ENCODE measurements around the gene ST8SIA1. TPM values are rescaled to one million over a fixed set of nuclear protein-coding genes. Genes with fewer than 3 reads are reported as not detected.

ST8SIA1 gene
- total RNA-seq, 2 experiments from 2014 or later: not detected

DNA sequence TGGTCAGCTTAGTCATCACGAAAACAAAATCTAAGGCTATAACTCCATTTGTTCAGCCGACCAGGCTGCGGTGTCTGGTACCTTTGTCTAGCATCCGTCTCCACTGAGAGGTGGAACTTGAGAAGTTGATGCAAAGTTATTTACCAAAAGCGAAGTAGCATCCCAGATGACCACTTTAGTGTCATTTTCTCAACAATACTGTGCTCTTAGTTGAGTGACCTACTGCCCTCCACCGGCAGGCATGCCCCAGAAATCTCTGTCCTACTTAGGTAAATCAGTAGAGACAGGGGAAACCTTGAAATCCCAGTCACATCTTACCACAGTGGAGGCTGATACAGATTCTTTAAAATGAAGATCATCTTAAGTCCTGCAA lies 1.3 kb upstream of the ST8SIA1 start:
- no peak overlapping the region for H3K4me2 ChIP-seq (ENCODE audit: low read length)
- no peaks in the 10 kb centered on the region for H4K20me1 ChIP-seq (ENCODE audit: insufficient read depth, low read length)
- H3K4me3 ChIP-seq (ENCODE audit: low read depth, low read length, poor library complexity, severe bottlenecking): no peak overlapping the region
- POLR2A ChIA-PET: no interaction called here
- H3K9me2 ChIP-seq (ENCODE audit: insufficient read depth, low read length): no peaks in the 10 kb centered on the region
- TF ChIP-seq, protein P1, sequence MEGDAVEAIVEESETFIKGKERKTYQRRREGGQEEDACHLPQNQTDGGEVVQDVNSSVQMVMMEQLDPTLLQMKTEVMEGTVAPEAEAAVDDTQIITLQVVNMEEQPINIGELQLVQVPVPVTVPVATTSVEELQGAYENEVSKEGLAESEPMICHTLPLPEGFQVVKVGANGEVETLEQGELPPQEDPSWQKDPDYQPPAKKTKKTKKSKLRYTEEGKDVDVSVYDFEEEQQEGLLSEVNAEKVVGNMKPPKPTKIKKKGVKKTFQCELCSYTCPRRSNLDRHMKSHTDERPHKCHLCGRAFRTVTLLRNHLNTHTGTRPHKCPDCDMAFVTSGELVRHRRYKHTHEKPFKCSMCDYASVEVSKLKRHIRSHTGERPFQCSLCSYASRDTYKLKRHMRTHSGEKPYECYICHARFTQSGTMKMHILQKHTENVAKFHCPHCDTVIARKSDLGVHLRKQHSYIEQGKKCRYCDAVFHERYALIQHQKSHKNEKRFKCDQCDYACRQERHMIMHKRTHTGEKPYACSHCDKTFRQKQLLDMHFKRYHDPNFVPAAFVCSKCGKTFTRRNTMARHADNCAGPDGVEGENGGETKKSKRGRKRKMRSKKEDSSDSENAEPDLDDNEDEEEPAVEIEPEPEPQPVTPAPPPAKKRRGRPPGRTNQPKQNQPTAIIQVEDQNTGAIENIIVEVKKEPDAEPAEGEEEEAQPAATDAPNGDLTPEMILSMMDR (conservative IDR thresholded peaks at IDR 0.05; ENCODE audit: low read length): no peak
- no peak for TF ChIP-seq EZH2phosphoT487 (IDR thresholded peaks at IDR 0.05; ENCODE audit: borderline replicate concordance, low read depth, low read length)
- H3K9me3 ChIP-seq (ENCODE audit: low read length): no peaks in the 10 kb centered on the region
- CTCF ChIA-PET (ENCODE audit: unreplicated experiment): no interaction called here
- no peak overlapping the region for H3K27ac ChIP-seq (ENCODE audit: low read depth, low read length, poor library complexity, severe bottlenecking)
- H3K4me1 ChIP-seq (ENCODE audit: insufficient read depth, low read length, poor library complexity, severe bottlenecking): no peaks in the 10 kb centered on the region
- H2AFZ ChIP-seq (ENCODE audit: low read length): no peak overlapping the region
- no peak for DNase-seq (ENCODE audit: low spot score)
- no peaks in the 10 kb centered on the region for H3K79me2 ChIP-seq (ENCODE audit: insufficient read depth, low read depth, low read length)
- no peaks in the 10 kb centered on the region for H3K36me3 ChIP-seq (ENCODE audit: insufficient read depth, low read length)
- intact Hi-C loops (cut with micrococcal nuclease; ENCODE audit: unreplicated experiment): no loop called here
- no TSS peak for BruUV-seq (replicated peaks)

DNA sequence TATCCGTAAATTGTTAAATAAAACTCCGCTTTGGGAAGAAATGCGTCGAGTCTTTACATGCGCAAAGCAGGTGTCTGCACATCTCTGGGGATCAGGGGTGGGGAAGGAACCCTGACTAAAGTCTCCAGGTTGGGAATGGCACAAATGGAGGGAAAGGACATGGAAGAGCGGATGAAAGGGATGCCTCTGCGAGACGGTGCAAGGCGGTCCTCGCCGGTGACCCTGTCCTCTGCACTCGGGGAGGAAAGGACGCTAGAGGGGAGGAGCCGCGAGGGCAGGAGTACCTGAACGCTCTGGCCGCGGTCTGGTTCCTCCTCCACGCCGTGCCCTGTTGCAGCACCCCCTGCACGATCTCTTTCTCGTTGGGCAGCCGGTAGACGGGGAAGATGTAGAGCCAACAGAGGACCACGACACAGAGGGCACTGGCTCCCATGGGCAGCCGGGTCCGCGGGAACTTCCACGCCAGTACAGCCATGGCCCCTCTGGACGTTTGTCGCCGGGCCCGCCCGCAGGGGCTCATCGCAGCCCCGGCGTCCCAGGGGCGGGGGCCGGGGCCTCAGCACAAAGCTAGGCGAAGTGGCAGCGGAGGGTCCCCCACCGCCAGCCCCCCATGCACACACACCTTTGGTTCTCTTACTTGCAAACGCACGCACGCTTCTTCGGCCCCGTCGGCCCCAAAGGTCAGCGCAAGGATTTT lies 646 bp downstream of the ST8SIA1 start:
- Histone ChIP-seq H3K4me3 (ENCODE audit: low read depth, low read length, poor library complexity, severe bottlenecking) (no peak overlapping the region), H3K79me2 (ENCODE audit: insufficient read depth, low read depth, low read length) (no peaks in the 10 kb centered on the region), H3K9me2 (ENCODE audit: insufficient read depth, low read length) (no peaks in the 10 kb centered on the region), H3K9me3 (ENCODE audit: low read length) (no peaks in the 10 kb centered on the region), H3K27ac (ENCODE audit: low read depth, low read length, poor library complexity, severe bottlenecking) (no peak overlapping the region), H4K20me1 (ENCODE audit: insufficient read depth, low read length) (no peaks in the 10 kb centered on the region), H2AFZ (ENCODE audit: low read length) (no peak overlapping the region), H3K36me3 (ENCODE audit: insufficient read depth, low read length) (no peaks in the 10 kb centered on the region), H3K4me2 (ENCODE audit: low read length) (no peak overlapping the region), H3K4me1 (ENCODE audit: insufficient read depth, low read length, poor library complexity, severe bottlenecking) (no peaks in the 10 kb centered on the region)
- intact Hi-C loops (cut with micrococcal nuclease; ENCODE audit: unreplicated experiment): no loop called here
- DNase-seq (ENCODE audit: low spot score): no peak
- POLR2A ChIA-PET: no interaction called here
- CTCF ChIA-PET (ENCODE audit: unreplicated experiment): no interaction called here
- BruUV-seq (replicated peaks): no TSS peak
- no peak for TF ChIP-seq EZH2phosphoT487 (IDR thresholded peaks at IDR 0.05; ENCODE audit: borderline replicate concordance, low read depth, low read length)
- TF ChIP-seq, protein P1 (conservative IDR thresholded peaks at IDR 0.05; ENCODE audit: low read length): no peak

GRCh38 chr12:22333186-22333712 lies 1.3 kb downstream of the ST8SIA1 start:
- H3K4me2 ChIP-seq (ENCODE audit: low read length): no peak overlapping the region
- no peaks in the 10 kb centered on the region for H4K20me1 ChIP-seq (ENCODE audit: insufficient read depth, low read length)
- no peak overlapping the region for H2AFZ ChIP-seq (ENCODE audit: low read length)
- POLR2A ChIA-PET: no interaction called here
- no peaks in the 10 kb centered on the region for H3K9me3 ChIP-seq (ENCODE audit: low read length)
- no peaks in the 10 kb centered on the region for H3K9me2 ChIP-seq (ENCODE audit: insufficient read depth, low read length)
- no peaks in the 10 kb centered on the region for H3K4me1 ChIP-seq (ENCODE audit: insufficient read depth, low read length, poor library complexity, severe bottlenecking)
- DNase-seq (ENCODE audit: low spot score): no peak
- intact Hi-C loops (cut with micrococcal nuclease; ENCODE audit: unreplicated experiment): no loop called here
- CTCF ChIA-PET (ENCODE audit: unreplicated experiment): no interaction called here
- BruUV-seq (replicated peaks): no TSS peak
- no peak overlapping the region for H3K27ac ChIP-seq (ENCODE audit: low read depth, low read length, poor library complexity, severe bottlenecking)
- TF ChIP-seq, protein P1 (conservative IDR thresholded peaks at IDR 0.05; ENCODE audit: low read length): no peak
- TF ChIP-seq EZH2phosphoT487 (IDR thresholded peaks at IDR 0.05; ENCODE audit: borderline replicate concordance, low read depth, low read length): no peak
- H3K79me2 ChIP-seq (ENCODE audit: insufficient read depth, low read depth, low read length): no peaks in the 10 kb centered on the region
- H3K36me3 ChIP-seq (ENCODE audit: insufficient read depth, low read length): no peaks in the 10 kb centered on the region
- H3K4me3 ChIP-seq (ENCODE audit: low read depth, low read length, poor library complexity, severe bottlenecking): no peak overlapping the region
